Sciatic nerve (tissue), 2 donors: ENCODE results near the gene OXNAD1. TPM values are rescaled to one million over a fixed set of nuclear protein-coding genes. Genes with fewer than 3 reads are reported as not detected.

Experiments used
- ATAC-seq: fragments of 200-7000 bp; cut with Tn5 transposase; one replicate; pipeline ENCODE4 v1.9.1; 2020; ENCODE audit warnings: mild to moderate bottlenecking, moderate library complexity
- DNase-seq: peaks from one replicate; pipeline ENCODE4 v3.0.0-alpha.2; 2020; ENCODE audit warnings: low spot score
- intact Hi-C: fragments of 100-400 bp; cut with DNase I; formaldehyde crosslinking; loops from one replicate; pipeline ENCODE4 v1.14.2; 2022
- total RNA-seq: library from RNA; stranded (reverse); fragmentation: NEBNext Ultra II Directional; extraction: Animal tissue kit (Norgen Biotek cat#: 25700); gene quantifications from one replicate; pipeline ENCODE4 v1.2.1, GENCODE V29; 2021
- donor health status: DM: no; HTN: no; CAD: no.
- donor health status: DM: no; HTN: no; CAD: no.

OXNAD1 gene
- total RNA-seq, 1 donor from 2014 or later = 12.6 TPM

DNA sequence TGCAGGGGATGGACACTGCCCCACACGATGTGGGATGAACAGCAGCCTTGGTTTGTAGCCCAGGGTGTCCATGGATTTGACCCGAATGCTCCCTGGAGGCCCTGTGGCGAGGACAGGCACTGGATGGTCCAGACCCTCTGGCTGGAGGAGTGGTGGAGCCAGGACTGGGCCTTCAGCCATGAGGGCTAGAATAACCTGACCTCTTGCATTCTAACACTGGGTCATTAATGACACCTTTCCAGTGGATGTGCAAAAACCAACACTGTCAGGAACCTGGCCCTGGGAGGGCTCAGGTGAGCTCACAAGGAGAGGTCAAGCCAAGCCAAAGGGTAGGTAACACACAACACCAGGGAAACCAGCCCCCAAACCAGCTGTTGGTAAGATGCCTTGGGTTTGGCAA, 51.4 kb downstream of the OXNAD1 start:
- ATAC-seq = peak; percentile 2
- intact Hi-C loops = loop anchor here (5.0 to 10.0 kb wide), 2 partner anchors 198 to 1354 kb away; partner anchors contain the start of gene RFTN1
- no peak for DNase-seq

DNA sequence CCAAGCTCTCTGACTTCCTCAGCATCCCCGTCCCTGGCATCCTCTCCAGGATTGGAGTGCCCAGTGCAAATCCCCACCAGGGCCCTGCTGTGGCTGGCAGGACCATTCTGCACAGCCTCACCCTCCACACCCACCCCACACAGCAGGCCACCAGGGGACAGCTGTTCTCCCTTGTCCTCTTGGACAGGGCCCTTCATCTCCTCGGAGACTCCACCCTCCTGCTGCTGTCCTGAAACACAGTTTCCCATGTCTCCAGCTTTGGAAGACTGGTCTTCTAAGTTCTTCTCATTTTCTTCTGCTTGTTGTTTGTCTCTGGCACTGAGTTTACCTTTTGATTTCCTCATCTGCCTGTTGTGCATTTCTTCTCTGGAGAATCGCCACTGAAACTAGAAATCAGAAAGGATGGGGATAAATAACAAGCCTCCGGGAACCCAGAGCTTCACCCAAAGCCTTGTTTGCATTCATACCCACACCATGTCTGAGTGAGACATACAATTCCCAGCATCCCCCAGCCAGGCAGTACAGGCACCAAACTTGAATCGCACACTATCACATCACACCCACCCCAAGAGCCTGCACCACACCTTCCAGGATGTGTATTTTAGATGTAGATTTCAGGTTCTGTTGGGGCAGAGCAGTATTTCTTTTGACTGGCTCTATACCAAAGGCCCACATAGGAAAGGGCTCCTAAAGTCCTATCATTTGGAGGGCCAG, 52.0 kb downstream of the OXNAD1 start:
- no peak for DNase-seq
- intact Hi-C loops = loop anchor here (5.0 to 10.0 kb wide), 2 partner anchors 198 to 1355 kb away; partner anchors contain the start of gene RFTN1
- ATAC-seq = no peak

DNA sequence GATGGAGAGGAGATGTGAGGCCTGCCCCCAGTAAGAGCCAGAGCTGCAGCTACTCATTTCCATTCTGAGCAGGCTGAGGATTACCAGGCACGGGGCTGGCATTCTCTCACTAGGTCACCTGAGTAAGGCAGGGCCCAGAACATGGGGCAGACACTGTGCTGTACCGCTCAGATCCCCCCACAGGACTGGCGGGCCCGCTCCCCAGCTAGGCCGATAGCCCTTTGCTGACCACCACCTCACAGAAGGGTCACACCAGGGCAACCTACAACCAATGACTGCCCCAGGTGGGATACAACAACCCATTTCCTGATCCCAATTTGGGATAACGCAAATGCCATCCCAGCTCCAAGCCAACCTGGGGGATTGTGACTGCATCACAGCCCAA, 52.5 kb downstream of the OXNAD1 start:
- DNase-seq (no peak), ATAC-seq (no peak)
- intact Hi-C loops = loop anchor here (5.0 to 10.0 kb wide), 2 partner anchors 197 to 1355 kb away; partner anchors contain the start of gene RFTN1

DNA sequence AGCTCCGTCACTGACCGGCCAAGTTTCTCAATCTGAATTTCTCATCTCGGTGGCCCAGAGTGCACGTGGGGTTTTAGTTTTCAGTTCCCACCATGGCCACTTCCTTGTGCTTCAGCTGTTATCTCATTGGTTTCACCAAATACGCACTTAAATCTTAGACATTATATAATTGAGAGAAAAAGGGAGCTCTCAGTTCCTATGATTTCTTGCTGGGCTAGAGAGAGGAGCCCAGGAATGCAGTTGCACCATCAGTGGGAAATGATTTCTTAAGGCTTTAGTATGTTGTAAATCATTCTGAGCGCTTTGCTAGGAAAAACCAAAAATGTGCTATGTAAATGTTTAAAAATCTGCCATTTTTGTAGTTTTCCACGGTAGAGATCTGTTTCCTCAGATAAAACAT, 53.2 kb downstream of the OXNAD1 start:
- intact Hi-C loops = loop anchor here (5.0 to 10.0 kb wide), 2 partner anchors 197 to 1356 kb away; partner anchors contain the start of gene RFTN1
- ATAC-seq (peak; percentile 46), DNase-seq (no peak)

DNA sequence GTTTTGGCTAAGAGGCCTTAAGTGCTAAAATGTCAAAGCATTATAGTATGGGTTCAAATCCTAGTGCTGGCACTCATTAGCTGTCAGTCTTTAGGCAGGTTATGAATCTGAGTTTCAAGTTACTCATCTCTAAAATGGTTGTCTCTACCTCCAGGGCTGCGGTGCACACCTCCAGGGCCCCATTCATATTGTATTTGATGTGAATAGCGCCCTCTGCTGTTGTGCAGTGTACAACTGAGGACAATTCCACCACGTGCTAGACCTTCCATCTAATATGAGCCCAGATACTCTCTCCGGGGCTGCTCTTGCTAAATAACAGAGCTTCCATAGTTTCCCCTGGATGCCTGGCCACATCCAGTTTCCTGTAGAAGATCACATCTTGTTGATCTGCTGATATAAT, 54.3 kb downstream of the OXNAD1 start:
- DNase-seq (no peak), ATAC-seq (no peak)
- intact Hi-C loops = loop anchor here (5.0 to 10.0 kb wide), 2 partner anchors 195 to 1357 kb away; partner anchors contain the start of gene RFTN1

DNA sequence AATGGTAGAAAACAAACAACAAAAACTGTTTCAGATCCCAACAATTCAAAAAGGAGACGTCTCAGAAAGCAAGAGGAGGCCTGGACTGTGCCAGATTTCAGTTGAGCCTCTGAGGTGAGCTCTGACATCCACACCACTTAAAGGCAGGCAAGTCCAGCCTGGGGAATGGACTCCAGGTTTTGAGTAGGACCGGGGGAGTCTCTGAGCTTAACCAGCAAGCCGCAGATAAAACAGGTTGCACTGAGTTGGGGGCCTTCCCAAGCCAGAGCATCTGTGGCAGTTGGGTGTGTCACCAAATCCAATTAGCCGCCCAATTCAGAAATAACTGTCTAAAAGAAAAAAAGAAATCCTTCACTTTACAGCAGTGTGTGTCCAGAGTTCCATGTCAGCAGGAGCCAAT, 54.7 kb downstream of the OXNAD1 start:
- DNase-seq (no peak), ATAC-seq (no peak)
- intact Hi-C loops = loop anchor here (5.0 to 10.0 kb wide), 2 partner anchors 195 to 1357 kb away; partner anchors contain the start of gene RFTN1

DNA sequence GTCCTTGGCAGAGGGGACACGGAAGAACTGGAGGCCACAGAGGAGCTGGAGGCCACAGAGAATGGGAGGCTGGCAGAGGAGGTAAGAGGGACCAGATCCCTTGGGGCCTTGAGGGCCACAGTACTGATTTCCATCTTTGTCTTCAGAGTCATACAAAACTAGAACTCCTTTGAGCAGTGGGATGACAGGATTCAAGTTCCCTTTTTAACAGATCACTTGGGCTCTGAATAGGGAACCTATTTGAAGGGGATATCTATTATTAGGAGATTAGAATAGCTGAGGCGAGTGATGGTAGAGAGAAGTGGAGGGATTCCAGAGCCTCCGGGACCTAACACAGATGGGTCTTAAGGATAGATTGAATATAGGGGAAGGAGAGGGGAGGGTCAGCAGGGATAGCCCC, 55.7 kb downstream of the OXNAD1 start:
- no peak for DNase-seq
- intact Hi-C loops = no loop called here

DNA sequence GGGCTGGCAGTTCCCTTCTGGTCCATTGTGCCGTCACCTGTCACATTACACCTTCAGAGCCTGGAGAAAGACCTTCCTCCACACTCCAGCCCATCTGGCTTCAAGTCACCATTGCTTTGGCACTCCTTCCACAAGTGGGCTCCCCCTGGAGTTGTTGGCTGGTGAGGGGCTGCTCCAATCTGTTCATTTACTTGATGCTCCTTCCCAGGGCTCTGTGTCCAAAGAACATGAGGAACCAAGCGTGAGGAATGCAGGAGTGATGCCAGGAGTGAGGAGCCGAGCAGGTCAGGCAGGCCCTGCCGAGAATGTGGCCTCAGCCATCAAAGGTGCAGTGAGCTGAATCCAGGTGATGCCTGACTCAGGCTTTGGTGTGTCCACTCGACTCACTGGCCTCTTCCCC, 57.2 kb downstream of the OXNAD1 start:
- no peak for ATAC-seq
- no peak for DNase-seq
- intact Hi-C loops = no loop called here

More for the DNA sequence above, 55.7 kb downstream of the OXNAD1 start:
- ATAC-seq = no peak

DNA sequence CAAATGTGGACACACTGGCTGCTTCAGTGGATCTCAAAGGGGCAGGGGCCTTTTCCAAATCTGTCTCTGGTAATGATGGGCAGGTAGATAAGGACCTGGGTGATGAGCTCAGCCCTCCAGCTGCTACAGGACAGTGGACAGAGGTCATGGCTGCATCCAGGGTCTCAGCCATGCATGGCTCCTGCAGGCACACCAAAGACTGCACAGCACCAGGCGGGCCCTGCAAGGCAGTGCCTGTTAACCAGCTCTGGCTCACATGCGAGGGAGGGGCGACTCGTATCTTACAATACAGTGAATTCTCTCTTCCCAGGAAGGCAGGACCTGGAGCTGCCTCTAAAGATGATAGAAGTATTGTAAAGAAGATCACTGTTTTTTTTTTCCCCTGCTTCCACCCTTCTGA, 58.7 kb downstream of the OXNAD1 start:
- ATAC-seq = no peak
- DNase-seq = no peak
- intact Hi-C loops = no loop called here

DNA sequence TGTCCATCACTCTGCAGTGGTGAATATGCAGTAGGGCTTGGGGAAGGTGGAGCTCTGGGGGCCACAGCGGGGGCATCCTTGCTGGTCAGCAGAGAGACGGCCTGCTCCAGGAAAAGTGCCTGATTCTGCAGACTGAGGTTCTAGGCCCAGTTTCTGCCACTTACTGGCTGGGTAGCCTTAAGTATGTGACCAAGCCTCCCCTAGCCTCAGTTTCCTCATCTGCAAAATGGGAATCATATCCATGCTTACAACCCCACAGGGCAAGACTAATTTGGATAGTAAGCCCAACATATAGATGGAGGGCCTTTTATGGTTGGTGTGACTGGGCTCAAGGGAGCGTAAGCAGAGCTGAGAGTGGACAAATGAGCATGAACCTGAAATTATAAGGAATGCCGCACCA, 60.8 kb downstream of the OXNAD1 start:
- no peak for ATAC-seq
- intact Hi-C loops = no loop called here
- DNase-seq = no peak

DNA sequence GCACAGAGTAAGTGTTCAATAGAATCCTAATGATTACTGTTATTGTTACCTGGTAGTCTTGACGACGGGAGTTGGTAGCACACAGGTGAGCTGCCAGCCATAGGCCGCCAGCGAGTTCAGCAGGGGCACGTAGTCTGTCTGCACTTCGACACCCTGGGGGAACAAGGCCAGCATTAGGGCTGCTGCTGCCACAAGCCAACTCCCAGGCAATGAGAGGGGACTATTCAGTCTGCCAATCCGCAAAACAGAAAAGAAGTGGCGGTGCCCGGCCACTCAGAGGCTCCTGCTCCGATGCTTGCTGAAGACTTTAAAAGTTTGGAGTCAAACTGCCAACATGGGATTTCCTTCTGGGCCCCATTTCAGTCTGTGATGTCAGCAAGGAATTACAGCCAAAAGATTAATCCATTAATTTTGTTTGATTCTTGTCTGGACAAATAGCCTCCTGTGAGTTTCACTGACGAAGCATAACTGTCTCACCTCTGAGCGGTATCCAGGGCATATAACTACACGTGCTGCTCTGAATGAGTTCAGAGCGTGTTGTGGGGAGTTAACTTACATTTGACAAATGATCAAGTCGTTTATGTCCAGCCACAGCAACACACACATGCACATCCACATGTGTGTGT, 61.8 kb downstream of the OXNAD1 start:
- intact Hi-C loops = no loop called here
- DNase-seq (no peak), ATAC-seq (no peak)

DNA sequence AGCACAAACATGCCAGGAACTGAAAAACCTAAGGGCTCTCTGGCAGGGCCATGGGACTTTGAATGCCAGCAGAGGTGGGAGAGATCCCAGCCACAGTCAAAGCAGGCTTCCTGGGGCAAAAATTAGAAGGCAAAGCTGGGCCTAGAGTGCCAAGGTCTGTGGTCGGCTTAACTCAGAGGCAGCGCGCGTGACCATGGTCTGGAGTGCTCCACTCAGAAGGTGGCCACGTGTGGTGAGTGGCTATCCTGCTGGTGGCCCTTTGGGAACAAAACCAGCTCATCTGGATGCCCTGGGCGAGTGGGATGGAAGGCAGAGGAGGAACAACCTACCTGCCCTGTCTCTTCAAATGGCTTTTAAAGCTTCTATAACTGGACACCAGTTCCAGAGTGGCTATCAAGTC, 63.1 kb downstream of the OXNAD1 start:
- DNase-seq (no peak), ATAC-seq (no peak)

DNA sequence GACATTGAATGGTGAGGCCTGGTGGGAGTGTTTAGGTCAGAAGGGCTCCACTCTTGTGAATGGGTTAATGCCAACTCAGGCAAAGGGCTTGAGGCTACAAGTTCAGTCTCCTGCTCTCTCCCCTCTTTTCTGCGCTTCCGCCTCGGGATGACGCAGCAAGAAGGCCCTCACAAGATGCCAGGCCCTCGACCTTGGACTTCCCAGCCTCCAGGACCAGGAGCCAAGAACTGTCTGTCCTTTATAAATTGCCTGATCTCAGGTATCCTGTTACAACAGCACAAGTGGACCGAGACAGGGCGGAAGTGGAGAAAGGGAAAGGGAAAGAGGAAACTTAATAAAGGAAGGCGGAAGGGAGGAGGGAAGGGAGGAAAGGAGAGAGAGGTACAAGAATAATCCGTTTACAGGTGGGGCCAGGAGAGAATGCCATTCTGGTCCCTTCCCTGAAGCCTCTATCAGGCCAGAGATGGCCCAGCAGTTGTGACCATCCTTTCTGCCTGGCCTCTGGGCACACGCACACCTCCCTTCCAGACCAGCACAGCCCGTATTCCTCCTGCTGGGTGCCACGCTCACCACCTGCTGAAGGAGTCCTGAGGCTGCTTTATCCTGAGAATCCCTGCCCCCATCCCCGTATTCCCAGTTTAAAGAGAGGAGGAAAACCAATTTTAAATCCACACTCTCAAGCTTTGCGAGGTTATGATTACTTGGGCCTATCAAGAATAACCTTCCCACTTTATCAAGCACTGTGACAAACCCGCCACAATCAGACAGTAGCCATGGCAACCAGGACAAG, 64.2 kb downstream of the OXNAD1 start:
- ATAC-seq (peak; percentile 21), DNase-seq (no peak)
- intact Hi-C loops = no loop called here

More for the DNA sequence above, 63.1 kb downstream of the OXNAD1 start:
- intact Hi-C loops = no loop called here

DNA sequence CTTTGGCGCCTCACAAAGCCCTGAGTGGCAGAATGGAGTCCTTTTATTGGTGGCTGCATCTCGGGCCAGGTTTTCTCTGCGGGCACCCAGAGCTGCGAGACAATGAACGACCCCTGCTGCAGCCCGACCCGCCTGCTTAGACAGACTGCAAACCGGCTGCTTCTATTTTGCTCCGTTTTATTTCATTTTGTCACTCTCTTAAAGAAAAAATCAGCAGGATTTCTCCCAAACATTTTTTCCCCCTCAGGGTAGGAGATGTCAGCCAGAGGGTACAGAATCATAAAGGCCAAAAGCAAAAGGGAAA, 64.8 kb downstream of the OXNAD1 start:
- intact Hi-C loops = no loop called here
- DNase-seq (no peak), ATAC-seq (no peak)

DNA sequence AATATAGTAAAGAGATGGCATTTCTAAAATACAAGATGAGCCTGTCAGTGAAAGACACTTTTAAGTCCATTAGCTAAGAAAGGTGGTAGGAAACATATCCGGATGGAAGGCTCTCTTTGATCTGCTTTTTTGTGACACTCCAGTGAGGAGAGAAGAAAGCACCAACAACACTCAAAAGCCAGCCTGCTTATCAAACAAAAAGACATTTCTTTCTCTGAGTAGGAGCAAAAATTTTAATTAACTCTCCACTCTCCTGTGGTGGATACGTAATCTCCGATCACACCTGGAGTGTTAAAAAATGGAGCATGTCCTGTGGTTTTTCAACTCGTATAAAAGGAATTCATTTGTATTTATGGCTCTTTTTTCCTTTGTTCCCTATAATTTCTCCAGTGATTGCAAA, 65.3 kb downstream of the OXNAD1 start:
- intact Hi-C loops = no loop called here

DNA sequence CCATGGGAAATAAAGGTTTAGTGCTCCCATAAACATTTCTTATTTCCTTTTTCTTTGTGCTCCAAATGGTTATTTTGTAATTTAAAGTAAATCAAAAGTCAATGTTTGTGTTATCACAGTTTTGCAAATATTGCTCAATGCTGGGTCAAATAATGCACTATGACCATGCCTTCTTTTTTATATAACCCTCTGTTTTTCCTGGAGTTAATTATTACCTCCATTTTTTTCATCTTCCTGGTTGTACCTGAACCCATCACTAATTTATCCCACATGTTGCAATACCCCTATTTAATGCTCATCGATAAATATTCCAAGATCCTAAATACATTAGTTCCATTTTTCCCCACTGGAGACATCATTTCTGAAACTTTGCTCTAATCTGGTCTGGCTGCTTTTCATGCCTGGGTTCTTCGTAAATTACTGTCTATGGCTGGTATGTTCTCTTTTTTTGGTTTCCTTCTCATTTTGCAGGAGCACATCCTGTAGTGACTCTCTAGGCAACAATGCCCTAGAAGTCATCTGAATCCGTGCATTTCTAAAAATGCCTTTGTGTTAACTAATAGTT, 66.4 kb downstream of the OXNAD1 start:
- no peak for DNase-seq
- ATAC-seq = no peak
- intact Hi-C loops = no loop called here

More for the DNA sequence above, 65.3 kb downstream of the OXNAD1 start:
- no peak for ATAC-seq
- DNase-seq = no peak

DNA sequence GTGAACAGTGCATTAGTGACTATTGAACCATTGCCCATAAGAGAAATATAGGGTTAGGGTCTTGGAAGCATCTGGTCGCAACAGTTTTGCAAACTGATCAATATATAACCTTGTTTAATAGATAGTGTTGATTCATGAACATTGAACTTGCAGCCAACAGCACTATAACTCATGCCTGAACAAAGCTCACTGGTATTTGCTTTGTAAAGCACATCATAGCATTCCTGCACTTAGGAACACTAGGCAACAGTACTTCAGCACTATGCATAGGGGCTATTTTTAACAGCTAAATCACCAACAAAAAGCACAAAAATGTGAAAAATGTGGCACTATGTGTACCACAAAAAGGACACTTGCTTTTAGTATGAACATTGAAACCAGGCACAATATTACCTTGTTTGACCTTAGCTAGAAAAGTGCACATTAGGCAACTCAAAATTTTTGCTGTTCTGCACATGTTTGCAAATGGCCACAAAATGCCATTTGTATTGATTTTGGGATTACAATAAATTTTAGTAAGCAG, 68.0 kb downstream of the OXNAD1 start:
- DNase-seq (no peak), ATAC-seq (no peak)
- intact Hi-C loops = no loop called here

DNA sequence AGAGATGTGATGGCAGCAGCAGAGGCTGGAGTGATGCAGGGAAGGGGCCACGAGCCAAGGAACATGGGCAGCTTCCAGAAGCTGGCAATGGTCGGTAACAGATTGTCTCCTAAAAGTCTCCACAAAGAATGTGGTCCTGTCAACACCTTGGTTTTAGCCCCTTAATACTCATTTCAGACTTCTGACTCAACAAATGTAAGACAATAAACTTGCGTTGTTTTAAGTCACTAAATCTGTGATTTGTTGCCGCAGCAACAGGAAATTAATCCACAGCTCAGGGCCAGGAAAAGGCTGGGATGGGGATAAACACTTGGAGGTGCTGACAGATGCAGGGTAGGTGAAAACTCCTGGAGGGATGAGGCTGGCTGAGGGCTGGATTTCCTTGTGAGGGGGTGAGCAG, 69.9 kb downstream of the OXNAD1 start:
- ATAC-seq (no peak), DNase-seq (no peak)
- intact Hi-C loops = no loop called here

DNA sequence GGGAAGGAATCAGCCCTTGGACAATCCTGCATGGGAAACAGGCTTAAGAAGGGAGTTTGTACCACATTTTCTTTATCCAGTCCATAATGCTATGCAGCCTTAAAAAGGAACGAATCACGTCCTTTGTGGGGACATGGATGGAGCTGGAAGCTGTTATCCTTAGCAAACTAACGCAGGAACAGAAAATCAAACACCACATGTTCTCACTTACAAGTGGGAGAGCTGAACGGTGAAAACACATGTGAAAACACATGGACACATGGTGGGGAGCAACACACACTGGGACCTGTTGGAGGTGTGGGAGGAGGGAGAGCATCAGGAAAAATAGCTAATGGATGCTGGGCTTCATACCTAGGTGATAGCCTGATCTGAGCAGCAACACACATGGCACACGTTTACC, 70.3 kb downstream of the OXNAD1 start:
- no peak for ATAC-seq
- DNase-seq = no peak
- intact Hi-C loops = no loop called here
